Activated naive CD4-positive, alpha-beta T cell treated with anti-CD3 and anti-CD28 coated beads, Interleukin-2, amount 10 ng/mL, durations not matched to agents 7 days and 5 days (primary cell): ENCODE measurements around the gene RHBDL3.

Experiments used
- CTCF ChIA-PET: fragments of 350-600 bp; sonication (Branson Sonifier 250); formaldehyde crosslinking; loops from one replicate; lab custom pipeline; 2021; ENCODE audit warnings: antibody characterized with exemption; lab: Charles Lee
- DNase-seq: peaks from one replicate; pipeline ENCODE4 v3.0.0-alpha.2; 2020
- H3K27ac Mint-ChIP-seq: one replicate; pipeline ENCODE4 v1.8.0; 2021; ENCODE audit warnings: mild to moderate bottlenecking, moderate library complexity, mixed read lengths
- H3K27me3 Mint-ChIP-seq: one replicate; pipeline ENCODE4 v1.8.0; 2021; ENCODE audit warnings: mild to moderate bottlenecking, mixed read lengths
- H3K36me3 Mint-ChIP-seq: one replicate; pipeline ENCODE4 v1.8.0; 2021; ENCODE audit warnings: mixed read lengths
- H3K4me1 Mint-ChIP-seq: one replicate; pipeline ENCODE4 v1.8.0; 2021; ENCODE audit warnings: mixed read lengths
- H3K4me3 Mint-ChIP-seq: one replicate; pipeline ENCODE4 v1.8.0; 2021; ENCODE audit warnings: mild to moderate bottlenecking, moderate library complexity, mixed read lengths
- H3K9me3 Mint-ChIP-seq: one replicate; pipeline ENCODE4 v1.8.0; 2021; ENCODE audit warnings: mixed read lengths

The RHBDL3 gene, protein sequence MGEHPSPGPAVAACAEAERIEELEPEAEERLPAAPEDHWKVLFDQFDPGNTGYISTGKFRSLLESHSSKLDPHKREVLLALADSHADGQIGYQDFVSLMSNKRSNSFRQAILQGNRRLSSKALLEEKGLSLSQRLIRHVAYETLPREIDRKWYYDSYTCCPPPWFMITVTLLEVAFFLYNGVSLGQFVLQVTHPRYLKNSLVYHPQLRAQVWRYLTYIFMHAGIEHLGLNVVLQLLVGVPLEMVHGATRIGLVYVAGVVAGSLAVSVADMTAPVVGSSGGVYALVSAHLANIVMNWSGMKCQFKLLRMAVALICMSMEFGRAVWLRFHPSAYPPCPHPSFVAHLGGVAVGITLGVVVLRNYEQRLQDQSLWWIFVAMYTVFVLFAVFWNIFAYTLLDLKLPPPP

DNA sequence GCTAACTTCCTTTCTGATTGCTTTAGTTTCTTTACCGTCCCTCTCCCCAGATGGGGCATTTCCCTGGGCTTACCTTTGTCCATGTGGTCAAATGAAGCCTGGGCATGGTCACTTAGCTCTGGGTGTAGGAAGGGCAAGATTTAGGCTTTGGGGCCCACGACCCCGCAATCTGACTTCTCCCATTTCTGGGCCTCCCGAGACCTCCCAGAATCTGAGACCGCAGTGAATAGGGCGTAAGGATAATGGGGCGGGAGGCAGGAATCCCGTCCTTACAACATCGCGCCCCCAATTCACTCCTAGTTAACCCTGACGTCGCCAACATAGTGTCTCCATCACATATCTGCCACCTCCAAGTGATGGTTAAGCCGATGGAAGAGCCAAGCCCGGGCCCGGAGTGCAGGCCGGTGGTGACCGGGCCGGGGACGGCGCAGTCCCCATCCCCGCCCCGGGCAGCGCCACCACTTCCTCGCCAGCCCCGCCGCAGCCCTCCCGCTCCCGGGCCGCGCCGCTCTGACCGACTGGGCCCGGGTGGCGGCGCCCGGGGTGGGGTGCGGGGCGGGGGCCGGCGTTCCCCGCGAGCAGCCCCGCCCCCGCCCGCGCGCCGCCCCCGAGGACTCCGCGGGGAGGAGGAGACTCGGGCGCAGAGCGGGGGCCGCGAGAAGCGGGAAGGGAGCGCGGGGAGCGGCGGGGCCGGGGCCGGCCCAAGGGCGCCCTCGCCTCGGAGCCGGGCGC, at the start of gene RHBDL3:
Gene RHBDL3 (plus strand): TSS at position 641 of the 732 bp plus-strand sequence. CDS start 358 bp downstream, outside the sequence.
- CTCF ChIA-PET, result no interaction called here
- Mint-ChIP-seq H3K36me3 (no peaks in the 10 kb centered on the region), H3K4me1 (peaks cover 17% of the 10 kb centered on the region), H3K4me3 (peak within 1 kb of the TSS; percentile 72), H3K9me3 (no peaks in the 10 kb centered on the region), H3K27ac (no peak within 1 kb of the TSS), H3K27me3 (peaks cover 90% of the 10 kb centered on the region)
- DNase-seq, result peak; percentile 55

DNA sequence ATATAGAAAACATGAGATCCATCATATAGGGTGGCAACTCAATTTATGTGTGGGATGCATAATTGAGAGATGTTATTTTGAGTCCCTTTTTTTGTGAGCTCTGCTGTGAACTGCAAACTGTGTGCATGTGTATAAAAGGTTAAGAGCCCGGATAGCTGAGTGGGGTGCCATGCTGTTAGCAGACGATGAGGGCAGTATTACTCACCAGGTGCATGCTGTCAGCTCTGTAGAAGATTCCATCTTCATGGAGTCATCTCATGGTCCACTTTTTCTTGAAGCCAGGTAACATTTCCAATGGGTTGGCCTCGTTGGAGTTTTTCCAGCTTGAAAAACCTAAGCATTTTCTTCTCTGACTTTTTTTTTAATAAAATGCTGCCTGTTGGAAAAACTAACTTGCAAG, 43.0 kb upstream of the RHBDL3 start:
- no peak for DNase-seq
- peaks cover 7% of the 10 kb centered on the region for H3K4me1 Mint-ChIP-seq
- no peak overlapping the region for H3K4me3 Mint-ChIP-seq
- no peaks in the 10 kb centered on the region for H3K27me3 Mint-ChIP-seq
- no peaks in the 10 kb centered on the region for H3K9me3 Mint-ChIP-seq
- CTCF ChIA-PET, result no interaction called here
- H3K27ac Mint-ChIP-seq, result no peak overlapping the region
- peaks cover 13% of the 10 kb centered on the region for H3K36me3 Mint-ChIP-seq

DNA sequence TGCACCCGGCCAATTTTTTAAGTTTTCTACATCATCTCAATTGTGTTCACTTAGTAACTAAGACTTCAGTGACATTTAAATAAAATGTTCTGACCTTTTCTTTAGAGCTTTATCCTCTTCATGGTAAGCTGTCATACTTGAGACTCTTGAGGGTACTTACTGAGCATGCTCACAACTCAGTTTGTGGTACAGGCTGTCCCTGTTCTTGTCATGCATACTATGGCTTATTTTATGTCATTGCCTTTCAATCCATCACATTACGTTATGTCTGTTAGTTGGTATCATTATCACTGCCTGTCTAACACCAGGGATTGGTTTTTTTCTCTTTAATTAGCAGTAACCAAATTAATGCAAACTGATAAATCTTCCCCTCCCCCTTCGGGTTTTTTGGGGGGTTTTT, 41.9 kb upstream of the RHBDL3 start:
- Mint-ChIP-seq H3K27me3 (no peaks in the 10 kb centered on the region), H3K36me3 (peaks cover 12% of the 10 kb centered on the region), H3K27ac (no peak overlapping the region), H3K9me3 (no peaks in the 10 kb centered on the region), H3K4me1 (peaks cover 7% of the 10 kb centered on the region), H3K4me3 (no peak overlapping the region)
- CTCF ChIA-PET, result no interaction called here
- no peak for DNase-seq

DNA sequence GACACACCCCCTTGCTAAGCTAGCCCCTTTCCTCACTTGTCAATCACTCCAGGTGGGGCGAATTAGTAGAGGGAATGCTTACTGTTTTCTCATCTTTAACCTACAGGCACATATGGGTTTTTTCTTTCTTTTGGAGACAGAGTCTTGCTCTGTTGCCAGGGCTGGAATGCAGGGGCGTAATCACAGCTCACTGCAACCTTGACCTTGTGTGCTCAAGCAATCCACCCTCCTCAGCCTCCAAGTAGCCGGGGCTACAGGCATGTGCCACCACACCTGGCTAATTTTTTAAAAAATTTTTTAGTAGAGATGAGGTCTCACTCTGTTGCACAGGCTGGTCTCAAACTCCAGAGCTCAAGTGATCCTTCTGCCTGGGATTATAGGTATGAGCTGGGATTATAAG, 38.7 kb upstream of the RHBDL3 start:
- CTCF ChIA-PET, result interaction anchor here (1.7 kb wide), 1 partner anchor 26 kb away, joined by 5 read pairs; no protein-coding TSS in a partner anchor
- Mint-ChIP-seq H3K27ac (no peak overlapping the region), H3K4me3 (no peak overlapping the region), H3K27me3 (no peaks in the 10 kb centered on the region), H3K4me1 (peaks cover under 1% of the 10 kb centered on the region), H3K36me3 (peaks cover 7% of the 10 kb centered on the region), H3K9me3 (no peaks in the 10 kb centered on the region)
- no peak for DNase-seq

DNA sequence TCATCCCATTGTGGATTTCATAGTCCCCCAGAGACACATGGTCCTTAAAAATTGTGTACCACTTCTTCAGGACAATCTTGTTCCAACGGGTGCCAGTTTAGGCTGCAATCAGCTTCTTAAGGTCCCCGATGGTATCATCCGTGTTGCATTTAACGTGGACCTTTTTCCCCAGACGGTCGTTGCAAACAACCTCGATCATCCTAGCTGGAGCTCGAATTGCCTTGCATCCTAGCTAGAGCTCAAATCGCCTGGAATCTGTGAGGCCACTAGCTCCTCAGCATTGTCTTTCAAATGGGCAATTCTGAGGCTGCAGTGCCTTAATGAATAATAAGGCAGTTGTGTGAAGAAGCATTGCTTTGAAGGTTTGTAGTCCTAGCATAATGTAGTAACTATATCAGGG, 37.7 kb upstream of the RHBDL3 start:
- Mint-ChIP-seq H3K27ac (no peak overlapping the region), H3K4me3 (no peak overlapping the region), H3K4me1 (peaks cover 4% of the 10 kb centered on the region), H3K36me3 (peaks cover 6% of the 10 kb centered on the region), H3K9me3 (no peaks in the 10 kb centered on the region), H3K27me3 (no peaks in the 10 kb centered on the region)
- DNase-seq, result no peak
- CTCF ChIA-PET, result interaction anchor here (1.7 kb wide), 1 partner anchor 25 kb away, joined by 5 read pairs; no protein-coding TSS in a partner anchor

DNA sequence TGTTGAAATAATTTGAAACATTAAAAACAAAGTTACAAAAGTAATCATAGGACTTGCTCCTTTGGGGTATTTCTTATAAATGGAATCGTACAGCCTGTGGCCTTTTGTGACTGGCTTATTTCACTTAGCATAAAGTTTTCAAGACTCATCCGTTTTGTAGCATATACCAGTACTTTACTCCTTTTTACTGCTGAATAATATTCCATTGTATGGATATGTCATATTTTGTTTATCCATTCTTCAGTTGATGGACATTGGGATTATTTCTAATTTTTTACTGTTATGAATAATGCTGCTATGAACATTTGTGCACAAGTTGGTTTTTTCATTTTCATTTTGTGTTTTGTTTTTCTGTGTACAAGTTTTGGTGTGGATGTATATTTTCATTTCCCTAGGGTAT, 30.0 kb upstream of the RHBDL3 start:
- CTCF ChIA-PET, result no interaction called here
- Mint-ChIP-seq H3K27me3 (no peaks in the 10 kb centered on the region), H3K36me3 (no peaks in the 10 kb centered on the region), H3K27ac (no peak overlapping the region), H3K4me1 (peaks cover 11% of the 10 kb centered on the region), H3K9me3 (no peaks in the 10 kb centered on the region), H3K4me3 (no peak overlapping the region)
- DNase-seq, result no peak

DNA sequence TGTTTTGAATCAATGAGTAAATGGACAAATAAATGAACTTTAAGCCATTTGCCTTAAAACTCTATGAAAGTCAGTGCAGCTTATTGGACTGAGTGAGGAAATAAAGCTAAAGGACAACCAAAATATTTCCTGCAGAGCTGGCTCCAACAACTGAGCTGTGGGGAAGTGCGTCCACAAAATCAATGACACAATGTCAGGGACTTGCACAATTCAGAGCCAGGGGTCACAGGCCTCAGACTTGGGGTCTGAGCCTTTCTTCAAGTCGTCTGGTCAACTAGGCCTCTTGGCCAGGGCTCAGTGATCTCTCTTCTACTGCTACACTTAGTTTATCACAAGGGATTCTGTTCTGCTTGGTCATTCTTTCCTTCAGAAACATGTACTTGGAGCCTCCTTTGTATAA, 26.2 kb upstream of the RHBDL3 start:
- Mint-ChIP-seq H3K4me3 (no peak overlapping the region), H3K4me1 (no peaks in the 10 kb centered on the region), H3K36me3 (no peaks in the 10 kb centered on the region), H3K9me3 (no peaks in the 10 kb centered on the region), H3K27ac (no peak overlapping the region), H3K27me3 (peaks cover 5% of the 10 kb centered on the region)
- no peak for DNase-seq
- CTCF ChIA-PET, result no interaction called here

DNA sequence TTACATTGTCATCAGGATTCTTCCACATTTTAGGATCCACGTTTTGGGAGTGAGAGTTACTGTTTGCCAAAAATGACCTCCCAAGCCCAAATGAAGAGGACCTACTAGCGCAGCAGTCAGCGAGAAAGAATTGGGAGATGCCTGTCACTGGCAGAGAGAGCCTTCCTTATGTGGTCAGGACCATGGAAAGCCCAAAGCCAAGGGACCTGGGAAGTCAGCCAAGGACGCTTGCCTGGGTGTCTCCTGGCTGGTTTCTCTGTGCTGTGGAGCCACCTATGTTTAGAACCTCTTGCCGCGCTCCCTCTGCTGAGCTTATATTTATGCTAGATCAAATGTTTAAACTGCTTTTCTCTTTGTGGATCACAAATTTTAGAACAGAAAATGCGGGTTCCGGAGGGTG, 24.9 kb upstream of the RHBDL3 start:
- DNase-seq, result no peak

DNA sequence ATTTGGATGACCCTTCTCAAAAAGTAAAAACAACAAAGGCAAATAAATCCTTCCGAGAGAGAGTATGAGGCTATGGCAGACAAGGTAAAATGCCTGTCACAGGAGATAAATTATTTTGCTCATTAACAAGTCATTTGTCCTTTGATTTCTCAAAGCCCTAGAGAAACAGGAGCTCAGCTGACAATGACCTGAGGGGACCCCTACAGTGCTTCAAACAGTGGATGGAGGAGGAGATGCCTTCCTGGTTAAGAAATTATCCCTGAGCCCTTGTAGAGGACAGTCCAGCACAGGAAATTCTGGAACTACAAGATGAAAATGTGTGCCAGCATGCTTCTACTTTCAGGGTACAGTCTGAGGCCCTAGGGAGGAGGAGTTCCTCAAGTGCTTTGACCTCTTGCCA, 24.0 kb upstream of the RHBDL3 start:
- CTCF ChIA-PET, result interaction anchor here (1.0 to 2.0 kb wide), 2 partner anchors 10 to 11 kb away, joined by 3 to 6 read pairs; no protein-coding TSS in a partner anchor
- DNase-seq, result no peak
- no peak overlapping the region for H3K27ac Mint-ChIP-seq
- no peaks in the 10 kb centered on the region for H3K36me3 Mint-ChIP-seq
- no peak overlapping the region for H3K4me3 Mint-ChIP-seq
- H3K4me1 Mint-ChIP-seq, result no peaks in the 10 kb centered on the region
- no peaks in the 10 kb centered on the region for H3K9me3 Mint-ChIP-seq
- H3K27me3 Mint-ChIP-seq, result peaks cover 5% of the 10 kb centered on the region

More for the DNA sequence above, 24.9 kb upstream of the RHBDL3 start:
- Mint-ChIP-seq H3K27me3 (peaks cover 5% of the 10 kb centered on the region), H3K27ac (no peak overlapping the region), H3K4me1 (no peaks in the 10 kb centered on the region), H3K9me3 (no peaks in the 10 kb centered on the region), H3K36me3 (no peaks in the 10 kb centered on the region), H3K4me3 (no peak overlapping the region)
- CTCF ChIA-PET, result interaction anchor here (1.2 kb wide), 1 partner anchor 79 kb away, joined by 3 read pairs; no protein-coding TSS in a partner anchor

DNA sequence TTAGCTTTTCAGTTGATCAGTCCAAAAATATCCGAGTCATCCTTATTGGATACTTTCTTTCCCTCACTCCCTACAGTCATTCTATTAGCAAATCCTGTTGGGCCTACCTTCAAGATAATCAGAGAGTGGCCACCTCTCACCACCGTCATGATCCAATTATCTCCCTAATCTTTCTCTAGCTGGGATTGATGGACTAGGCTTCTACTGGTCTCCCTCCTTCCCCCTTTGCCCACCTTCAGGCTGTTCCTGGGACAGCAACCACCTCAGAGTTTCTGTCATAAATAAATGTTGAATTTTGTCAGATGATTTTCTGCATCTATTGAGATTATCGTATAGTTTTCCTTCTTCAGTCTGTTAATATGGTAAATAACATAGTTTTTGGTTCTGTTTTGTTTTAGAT, 16.2 kb upstream of the RHBDL3 start:
- Mint-ChIP-seq H3K9me3 (no peaks in the 10 kb centered on the region), H3K4me1 (no peaks in the 10 kb centered on the region), H3K27me3 (peaks cover 24% of the 10 kb centered on the region), H3K36me3 (no peaks in the 10 kb centered on the region), H3K4me3 (no peak overlapping the region), H3K27ac (no peak overlapping the region)
- DNase-seq, result no peak
- CTCF ChIA-PET, result interaction anchor here (1.0 kb wide), 1 partner anchor 9 kb away, joined by 3 read pairs; no protein-coding TSS in a partner anchor

DNA sequence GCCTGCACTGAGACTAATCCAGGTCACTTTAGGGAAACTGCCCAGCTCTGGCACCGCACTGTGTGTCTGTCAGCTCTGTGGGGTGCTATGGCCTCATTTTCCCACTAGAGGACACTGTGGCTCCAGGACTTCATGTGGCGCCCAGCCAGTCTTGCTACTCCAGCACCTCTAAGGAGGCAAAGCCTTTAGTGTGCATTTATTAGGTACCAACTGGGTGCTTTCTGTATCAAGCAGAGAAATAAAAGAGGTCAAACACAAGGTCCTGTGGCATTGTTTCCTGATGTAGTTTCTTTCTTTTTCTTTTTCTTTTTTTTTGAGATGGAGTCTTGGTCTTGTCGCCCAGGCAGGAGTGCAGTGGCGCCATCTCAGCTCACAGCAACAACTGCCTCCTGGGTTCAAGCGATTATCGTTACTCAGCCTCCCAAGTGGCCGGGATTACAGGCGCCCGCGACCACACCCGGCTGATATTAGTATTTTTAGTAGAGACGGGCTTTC, 12.5 kb upstream of the RHBDL3 start:
- DNase-seq, result peak; percentile 88
- no peaks in the 10 kb centered on the region for H3K36me3 Mint-ChIP-seq
- CTCF ChIA-PET, result interaction anchor here (0.6 to 4.2 kb wide), 17 partner anchors 8 to 210 kb away, joined by 3 to 26 read pairs (median 5); partner anchors contain the start of gene PSMD11

DNA sequence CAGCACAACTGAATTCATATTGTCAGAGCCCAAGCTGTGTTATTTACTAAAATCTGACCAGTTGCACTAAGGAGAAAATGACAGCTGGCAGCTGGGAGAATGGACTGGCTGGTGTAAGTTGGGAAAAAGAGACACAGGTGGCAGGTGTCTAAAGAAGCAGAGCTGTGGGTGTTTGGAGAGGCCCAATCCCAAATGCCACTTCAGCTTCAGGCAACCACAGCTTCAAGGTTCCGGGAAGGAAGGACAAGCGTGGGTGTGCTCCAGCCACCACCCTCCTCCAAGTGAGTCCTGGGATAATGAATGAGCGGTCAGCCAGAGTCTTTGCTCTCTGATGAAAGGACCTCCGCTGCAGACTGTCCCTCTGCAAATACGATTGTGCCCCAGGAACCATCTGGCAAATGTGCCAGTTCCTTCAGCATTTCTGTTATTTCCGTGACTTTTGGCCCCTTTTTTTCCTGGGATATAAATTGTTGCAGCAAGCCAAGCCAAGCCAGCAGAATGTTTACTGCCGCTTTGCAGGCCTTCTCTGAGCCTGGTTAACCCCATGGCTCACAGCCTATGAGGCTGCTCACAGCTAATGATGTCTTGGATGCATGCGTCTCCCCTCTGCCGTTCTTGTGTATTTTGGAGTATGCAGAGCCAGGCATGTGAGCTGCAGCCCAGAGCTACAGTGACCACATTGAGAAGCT, 9.5 kb upstream of the RHBDL3 start:
- DNase-seq, result no peak
- H3K4me3 Mint-ChIP-seq, result no peak overlapping the region
- H3K4me1 Mint-ChIP-seq, result no peaks in the 10 kb centered on the region
- peaks cover 63% of the 10 kb centered on the region for H3K27me3 Mint-ChIP-seq
- H3K9me3 Mint-ChIP-seq, result no peaks in the 10 kb centered on the region
- no peaks in the 10 kb centered on the region for H3K36me3 Mint-ChIP-seq
- H3K27ac Mint-ChIP-seq, result no peak overlapping the region
- CTCF ChIA-PET, result interaction anchor here (4.2 kb wide), 1 partner anchor 63 kb away, joined by 26 read pairs; no protein-coding TSS in a partner anchor

More for the DNA sequence above, 12.5 kb upstream of the RHBDL3 start:
- peaks cover 48% of the 10 kb centered on the region for H3K27me3 Mint-ChIP-seq
- no peak overlapping the region for H3K27ac Mint-ChIP-seq
- H3K4me3 Mint-ChIP-seq, result no peak overlapping the region
- no peaks in the 10 kb centered on the region for H3K4me1 Mint-ChIP-seq
- H3K9me3 Mint-ChIP-seq, result no peaks in the 10 kb centered on the region

DNA sequence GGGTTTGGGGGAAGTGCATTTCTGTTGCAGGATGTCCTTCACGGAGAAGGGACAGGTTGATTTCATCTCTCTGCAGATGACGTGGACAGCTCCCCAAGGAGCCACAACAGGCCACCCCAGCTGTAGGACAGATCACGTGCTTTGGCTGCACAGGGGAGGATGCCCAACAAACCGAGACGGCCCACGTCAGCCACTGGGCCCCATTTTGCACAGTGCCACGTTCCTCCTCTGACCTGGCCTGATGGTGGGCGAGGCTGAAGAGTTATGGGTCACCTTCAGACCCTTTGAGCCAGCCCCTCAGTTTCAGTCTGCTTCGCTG, 9.0 kb upstream of the RHBDL3 start:
- DNase-seq, result no peak
- Mint-ChIP-seq H3K4me1 (no peaks in the 10 kb centered on the region), H3K4me3 (no peak overlapping the region), H3K9me3 (no peaks in the 10 kb centered on the region), H3K27me3 (peaks cover 65% of the 10 kb centered on the region), H3K27ac (no peak overlapping the region), H3K36me3 (no peaks in the 10 kb centered on the region)
- CTCF ChIA-PET, result interaction anchor here (4.2 kb wide), 1 partner anchor 62 kb away, joined by 26 read pairs; no protein-coding TSS in a partner anchor
